PC-9 (cell line): ENCODE measurements around the gene LEFTY1.

Experiments used
- CTCF ChIP-seq: fragments of 200-600 bp; sonication (generic); conservative IDR thresholded peaks from 2 replicates; pipeline ENCODE4 v1.6.1; 2017; ENCODE audit warnings: mixed run types, antibody characterized with exemption, mild to moderate bottlenecking, moderate library complexity
- EZH2 ChIP-seq: fragments of 200-600 bp; sonication (generic); IDR thresholded peaks from 2 replicates; pipeline ENCODE4 v1.8.0; 2017; ENCODE audit warnings: antibody characterized with exemption, low read depth

DNA sequence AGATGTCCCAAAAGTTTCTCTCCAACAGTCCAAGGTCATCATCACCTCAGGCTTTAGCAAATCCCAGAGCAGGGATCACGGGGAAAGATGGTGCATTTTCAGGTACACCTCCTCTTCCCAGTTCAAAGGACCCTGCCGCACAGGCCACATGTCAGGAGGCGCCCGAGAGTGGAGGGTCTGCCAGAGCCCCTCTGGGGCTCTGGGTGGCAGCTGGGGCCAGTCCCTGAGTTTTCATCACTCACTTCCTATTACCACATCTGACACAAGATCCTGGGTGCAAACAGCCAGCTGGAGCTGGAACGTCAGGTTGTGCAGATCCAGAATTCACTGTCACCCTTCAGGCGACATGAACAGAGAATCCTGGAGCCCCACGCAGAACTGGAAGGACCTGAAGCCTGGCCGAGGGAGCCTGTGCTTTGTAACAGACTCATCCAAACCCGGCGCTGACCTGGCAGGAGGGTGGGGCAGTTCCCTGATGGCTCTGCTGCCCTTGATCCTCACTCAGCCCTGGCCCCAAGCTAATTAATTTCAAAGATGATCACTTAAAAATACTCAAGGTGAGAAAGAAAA, 15.6 kb downstream of the LEFTY1 start:
- TF ChIP-seq EZH2 (no peak), CTCF (no peak)
